Measurements from ENCODE around the gene TRMT61B.

The TRMT61B gene

GRCh38 chr2:28810384-28811285, 59.5 kb downstream of the TRMT61B start, which contains the start of gene SPDYA:
Gene SPDYA, plus strand, starts transcription at chr2:28810834. Its CDS starts 5,181 bp downstream, at chr2:28816015.
- Histone ChIP-seq H3K4me3 (peak within 1 kb of the TSS; percentile 72), H3K27ac (peak within 1 kb of the TSS in 1 of 2 donors; percentile 51)
- DNase-seq (ENCODE audit: low spot score): peak; percentile 82
- TF ChIP-seq, protein P1, sequence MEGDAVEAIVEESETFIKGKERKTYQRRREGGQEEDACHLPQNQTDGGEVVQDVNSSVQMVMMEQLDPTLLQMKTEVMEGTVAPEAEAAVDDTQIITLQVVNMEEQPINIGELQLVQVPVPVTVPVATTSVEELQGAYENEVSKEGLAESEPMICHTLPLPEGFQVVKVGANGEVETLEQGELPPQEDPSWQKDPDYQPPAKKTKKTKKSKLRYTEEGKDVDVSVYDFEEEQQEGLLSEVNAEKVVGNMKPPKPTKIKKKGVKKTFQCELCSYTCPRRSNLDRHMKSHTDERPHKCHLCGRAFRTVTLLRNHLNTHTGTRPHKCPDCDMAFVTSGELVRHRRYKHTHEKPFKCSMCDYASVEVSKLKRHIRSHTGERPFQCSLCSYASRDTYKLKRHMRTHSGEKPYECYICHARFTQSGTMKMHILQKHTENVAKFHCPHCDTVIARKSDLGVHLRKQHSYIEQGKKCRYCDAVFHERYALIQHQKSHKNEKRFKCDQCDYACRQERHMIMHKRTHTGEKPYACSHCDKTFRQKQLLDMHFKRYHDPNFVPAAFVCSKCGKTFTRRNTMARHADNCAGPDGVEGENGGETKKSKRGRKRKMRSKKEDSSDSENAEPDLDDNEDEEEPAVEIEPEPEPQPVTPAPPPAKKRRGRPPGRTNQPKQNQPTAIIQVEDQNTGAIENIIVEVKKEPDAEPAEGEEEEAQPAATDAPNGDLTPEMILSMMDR (IDR thresholded peaks at IDR 0.05): no peak

- TF ChIP-seq, protein P1 (IDR thresholded peaks at IDR 0.05): no peak
- no peak for DNase-seq (ENCODE audit: low spot score)
- Histone ChIP-seq H3K4me3 (peak overlapping the region; percentile 72), H3K27ac (no peak overlapping the region)
Measured at GRCh38 chr2:28809927-28810326, 60.2 kb downstream of the TRMT61B start.

DNA sequence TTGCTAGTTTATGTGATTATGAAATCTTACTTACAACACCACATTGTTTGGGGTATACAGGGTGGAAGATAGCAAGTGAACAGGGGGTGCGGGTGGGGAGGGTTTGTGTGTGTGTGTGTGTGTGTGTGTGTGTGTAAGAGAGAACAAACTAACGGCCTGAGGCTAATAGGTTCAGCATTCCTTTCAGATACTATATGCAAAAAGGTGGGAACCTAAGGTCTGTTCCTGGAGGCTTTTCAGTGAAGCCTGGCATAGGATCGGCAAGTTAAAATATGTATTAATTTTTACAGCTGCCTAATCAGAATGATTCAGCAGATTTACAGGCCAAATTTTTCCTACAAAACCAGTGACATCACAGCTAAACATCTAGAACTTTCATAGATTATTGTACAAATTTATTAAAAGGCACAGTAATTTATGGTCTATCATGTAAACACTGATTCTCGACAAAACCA, 67.1 kb downstream of the TRMT61B start:
- H3K27ac ChIP-seq: peak overlapping the region; percentile 7 to 40
- no peak overlapping the region for H3K4me3 ChIP-seq
- DNase-seq (ENCODE audit: low spot score): no peak
- TF ChIP-seq, protein P1 (IDR thresholded peaks at IDR 0.05): no peak

DNA sequence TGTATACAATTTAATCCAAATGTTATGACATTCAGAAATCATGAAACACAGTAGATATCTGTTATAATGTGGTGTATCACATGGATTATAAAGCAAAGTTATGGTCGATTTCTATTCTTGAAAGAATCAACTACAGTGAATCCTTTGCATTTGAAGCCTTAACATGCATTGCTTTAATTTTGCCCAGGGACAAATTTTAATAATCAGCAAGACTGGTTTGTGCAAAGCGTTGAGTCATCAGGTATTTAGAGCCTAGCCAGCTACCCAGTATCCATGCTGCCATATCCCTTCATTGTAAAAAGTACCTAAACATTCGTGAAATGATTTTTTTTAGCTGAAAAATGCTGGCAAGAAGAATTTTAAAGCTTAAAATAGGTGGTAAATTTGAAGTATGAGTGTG, 68.4 kb downstream of the TRMT61B start:
- no peak for DNase-seq (ENCODE audit: low spot score)
- Histone ChIP-seq H3K27ac (no peak overlapping the region), H3K4me3 (no peak overlapping the region)
- TF ChIP-seq, protein P1 (IDR thresholded peaks at IDR 0.05): no peak

Data from coronary artery (tissue), 2 donors.